HCT116 (cell line): ENCODE data around the gene CLN3.

Experiments used
- EZH2phosphoT487 ChIP-seq: fragments of 200-600 bp; IDR thresholded peaks from 2 replicates; pipeline ENCODE4 v1.6.1; 2018; ENCODE audit warnings: antibody characterized with exemption, borderline replicate concordance
- YY1 ChIP-seq: IDR thresholded peaks from 2 replicates; pipeline ENCODE4 v1.6.1; 2011; ENCODE audit warnings: low read length, low read depth, moderate library complexity, mild to moderate bottlenecking; ENCODE audit not compliant: insufficient replicate concordance; ENCODE audit errors: extremely low read depth
- TF ChIP-seq, protein P1 (sequence below), 3 experiments: fragments of 200-600 bp in 1 of 3; sonication (generic) in 1 of 3; IDR thresholded peaks in 2 of 3; conservative IDR thresholded peaks in 1 of 3; 2 replicates each; pipeline ENCODE4 v1.5.1; 2012 to 2017; ENCODE audit warnings: low read depth in 2 of 3, low read length in 2 of 3, antibody characterized with exemption in 1 of 3, borderline replicate concordance in 1 of 3, control low read depth in 1 of 3, mild to moderate bottlenecking in 1 of 3, mixed read lengths in 1 of 3, mixed run types in 1 of 3, moderate library complexity in 1 of 3; ENCODE audit not compliant: insufficient read depth in 1 of 3
- TF ChIP-seq, protein P2 (sequence below): IDR thresholded peaks from 2 replicates; pipeline ENCODE4 v1.6.1; 2011; ENCODE audit warnings: mild to moderate bottlenecking, low read length, moderate library complexity; ENCODE audit not compliant: insufficient replicate concordance; ENCODE audit errors: extremely low read depth

DNA sequence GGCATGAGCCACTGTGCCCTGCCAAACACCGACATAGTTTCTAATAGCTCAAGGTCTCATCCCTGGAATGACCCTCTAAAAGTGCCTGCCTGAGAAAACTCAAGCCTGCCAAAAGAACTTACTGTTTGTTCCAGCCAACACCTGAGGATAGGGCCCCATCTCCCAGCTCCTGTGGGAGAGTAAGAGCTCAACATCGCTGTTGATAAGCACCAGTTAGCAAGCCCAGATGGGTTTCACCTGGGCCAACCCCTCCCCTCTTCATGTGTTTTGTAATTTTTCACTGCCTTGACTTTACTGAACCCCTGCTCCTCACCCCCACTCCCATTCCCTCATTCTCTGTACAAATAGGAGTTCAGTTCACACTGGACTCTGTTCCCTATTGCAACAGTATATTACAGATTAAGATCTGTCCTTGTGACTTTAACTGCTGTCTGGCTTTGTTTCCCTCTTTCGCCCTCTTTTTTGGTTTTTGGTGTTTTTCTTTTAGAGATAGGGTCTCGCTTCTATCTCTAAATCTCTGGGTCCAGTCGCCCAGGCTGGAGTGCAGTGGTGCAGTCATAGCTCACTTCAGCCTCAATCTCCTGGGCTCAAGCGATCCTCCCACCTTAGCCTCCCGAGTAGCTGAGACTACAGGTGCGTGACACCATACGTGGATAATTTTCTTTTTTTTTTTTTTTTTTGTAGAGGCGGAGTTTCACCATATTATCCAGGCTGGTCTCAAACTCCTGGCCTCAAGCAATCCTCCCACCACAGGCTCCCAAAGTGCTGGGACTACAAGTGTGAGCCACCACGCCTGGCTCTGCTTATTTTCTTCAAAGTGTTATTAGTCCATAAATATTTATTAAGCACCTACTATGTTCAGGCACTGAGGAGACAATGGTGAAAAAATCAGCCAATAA lies 34.6 kb upstream of the CLN3 start:
- TF ChIP-seq, protein P1, sequence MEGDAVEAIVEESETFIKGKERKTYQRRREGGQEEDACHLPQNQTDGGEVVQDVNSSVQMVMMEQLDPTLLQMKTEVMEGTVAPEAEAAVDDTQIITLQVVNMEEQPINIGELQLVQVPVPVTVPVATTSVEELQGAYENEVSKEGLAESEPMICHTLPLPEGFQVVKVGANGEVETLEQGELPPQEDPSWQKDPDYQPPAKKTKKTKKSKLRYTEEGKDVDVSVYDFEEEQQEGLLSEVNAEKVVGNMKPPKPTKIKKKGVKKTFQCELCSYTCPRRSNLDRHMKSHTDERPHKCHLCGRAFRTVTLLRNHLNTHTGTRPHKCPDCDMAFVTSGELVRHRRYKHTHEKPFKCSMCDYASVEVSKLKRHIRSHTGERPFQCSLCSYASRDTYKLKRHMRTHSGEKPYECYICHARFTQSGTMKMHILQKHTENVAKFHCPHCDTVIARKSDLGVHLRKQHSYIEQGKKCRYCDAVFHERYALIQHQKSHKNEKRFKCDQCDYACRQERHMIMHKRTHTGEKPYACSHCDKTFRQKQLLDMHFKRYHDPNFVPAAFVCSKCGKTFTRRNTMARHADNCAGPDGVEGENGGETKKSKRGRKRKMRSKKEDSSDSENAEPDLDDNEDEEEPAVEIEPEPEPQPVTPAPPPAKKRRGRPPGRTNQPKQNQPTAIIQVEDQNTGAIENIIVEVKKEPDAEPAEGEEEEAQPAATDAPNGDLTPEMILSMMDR (IDR thresholded peaks at IDR 0.05 in 2 of 3, conservative IDR thresholded peaks at IDR 0.05 in 1 of 3; ENCODE audit: borderline replicate concordance in 1 of 3, insufficient read depth in 1 of 3, low read depth in 2 of 3, low read length in 2 of 3) = no peak
- TF ChIP-seq EZH2phosphoT487 = no peak
- no peak for TF ChIP-seq YY1
- TF ChIP-seq, protein P2, sequence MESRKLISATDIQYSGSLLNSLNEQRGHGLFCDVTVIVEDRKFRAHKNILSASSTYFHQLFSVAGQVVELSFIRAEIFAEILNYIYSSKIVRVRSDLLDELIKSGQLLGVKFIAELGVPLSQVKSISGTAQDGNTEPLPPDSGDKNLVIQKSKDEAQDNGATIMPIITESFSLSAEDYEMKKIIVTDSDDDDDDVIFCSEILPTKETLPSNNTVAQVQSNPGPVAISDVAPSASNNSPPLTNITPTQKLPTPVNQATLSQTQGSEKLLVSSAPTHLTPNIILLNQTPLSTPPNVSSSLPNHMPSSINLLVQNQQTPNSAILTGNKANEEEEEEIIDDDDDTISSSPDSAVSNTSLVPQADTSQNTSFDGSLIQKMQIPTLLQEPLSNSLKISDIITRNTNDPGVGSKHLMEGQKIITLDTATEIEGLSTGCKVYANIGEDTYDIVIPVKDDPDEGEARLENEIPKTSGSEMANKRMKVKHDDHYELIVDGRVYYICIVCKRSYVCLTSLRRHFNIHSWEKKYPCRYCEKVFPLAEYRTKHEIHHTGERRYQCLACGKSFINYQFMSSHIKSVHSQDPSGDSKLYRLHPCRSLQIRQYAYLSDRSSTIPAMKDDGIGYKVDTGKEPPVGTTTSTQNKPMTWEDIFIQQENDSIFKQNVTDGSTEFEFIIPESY = no peak
